Measurements from ENCODE around the gene NOX4. TPM values are rescaled to one million over a fixed set of nuclear protein-coding genes. Genes with fewer than 3 reads are reported as not detected.
"Not testable (repeated sequence)": the region's sequence is repeated elsewhere in the genome, so short reads cannot be mapped to it uniquely, and the experiment has no call there.

Gene NOX4
- total RNA-seq, 1 donor from 2014 or later = 3.3 TPM

GRCh38 chr11:89378986-89379385 is 112.2 kb downstream of the NOX4 start:
- H3K9me3 Mint-ChIP-seq; H3K27ac ChIP-seq; H3K9me3 ChIP-seq (ENCODE audit: low read depth); H3F3A ChIP-seq (ENCODE audit: low read depth); H3K27me3 ChIP-seq; H3K27ac Mint-ChIP-seq; H3K9ac ChIP-seq; H3K4me1 Mint-ChIP-seq; H3K36me3 Mint-ChIP-seq; H3K36me3 ChIP-seq; H3K4me1 ChIP-seq; H3K4me3 ChIP-seq; H4K20me1 ChIP-seq (ENCODE audit: low read depth); H3K4me3 Mint-ChIP-seq; H3K27me3 Mint-ChIP-seq (ENCODE audit: insufficient read depth, low read depth); H3K79me2 ChIP-seq (ENCODE audit: low read depth); H3K4me2 ChIP-seq; H2AFZ ChIP-seq (replicated peaks); DNase-seq (ENCODE audit: low spot score): not testable (repeated sequence)

GRCh38 chr11:89369356-89369755 is 121.8 kb downstream of the NOX4 start:
- not testable (repeated sequence) for H3K9me3 ChIP-seq (ENCODE audit: low read depth); H3K27ac ChIP-seq; H3K27ac Mint-ChIP-seq; H3F3A ChIP-seq (ENCODE audit: low read depth); H3K4me3 Mint-ChIP-seq; H4K20me1 ChIP-seq (ENCODE audit: low read depth); H3K36me3 Mint-ChIP-seq; H3K4me2 ChIP-seq; DNase-seq (ENCODE audit: low spot score); H3K4me3 ChIP-seq; H3K4me1 Mint-ChIP-seq; H3K27me3 Mint-ChIP-seq (ENCODE audit: insufficient read depth, low read depth); H3K36me3 ChIP-seq; H3K27me3 ChIP-seq; H3K9ac ChIP-seq; H3K79me2 ChIP-seq (ENCODE audit: low read depth); H2AFZ ChIP-seq (replicated peaks); H3K9me3 Mint-ChIP-seq
- H3K4me1 ChIP-seq = peaks cover 13% of the 10 kb centered on the region

- H3K27ac ChIP-seq; H3K27me3 ChIP-seq; DNase-seq (ENCODE audit: low spot score); H3K4me2 ChIP-seq; H3K9me3 Mint-ChIP-seq; H3K4me3 ChIP-seq; H3F3A ChIP-seq (ENCODE audit: low read depth); H3K27ac Mint-ChIP-seq; H4K20me1 ChIP-seq (ENCODE audit: low read depth); H3K36me3 ChIP-seq; H3K27me3 Mint-ChIP-seq (ENCODE audit: insufficient read depth, low read depth); H3K36me3 Mint-ChIP-seq; H3K4me1 ChIP-seq; H3K79me2 ChIP-seq (ENCODE audit: low read depth); H3K4me3 Mint-ChIP-seq; H3K9me3 ChIP-seq (ENCODE audit: low read depth); H3K4me1 Mint-ChIP-seq; H3K9ac ChIP-seq; H2AFZ ChIP-seq (replicated peaks): not testable (repeated sequence)
These were observed 126.3 kb downstream of the NOX4 start for GRCh38 chr11:89364856-89365255.

GRCh38 chr11:89361734-89362133 is 129.4 kb downstream of the NOX4 start:
- H3K27me3 Mint-ChIP-seq (ENCODE audit: insufficient read depth, low read depth) = no peaks in the 10 kb centered on the region
- no peak overlapping the region for H3K4me3 Mint-ChIP-seq
- Histone ChIP-seq H2AFZ (replicated peaks) (no peak overlapping the region), H3K9me3 (ENCODE audit: low read depth) (no peaks in the 10 kb centered on the region), H3K36me3 (no peaks in the 10 kb centered on the region), H4K20me1 (ENCODE audit: low read depth) (no peaks in the 10 kb centered on the region), H3K27me3 (no peaks in the 10 kb centered on the region), H3K79me2 (ENCODE audit: low read depth) (no peaks in the 10 kb centered on the region), H3K27ac (no peak overlapping the region), H3K9ac (no peak overlapping the region), H3K4me1 (peaks cover 24% of the 10 kb centered on the region), H3K4me2 (no peak overlapping the region), H3F3A (ENCODE audit: low read depth) (no peaks in the 10 kb centered on the region), H3K4me3 (no peak overlapping the region)
- H3K4me1 Mint-ChIP-seq = peaks cover 4% of the 10 kb centered on the region
- TF ChIP-seq EZH2 (IDR thresholded peaks at IDR 0.05) (no peak), EZH2phosphoT487 (IDR thresholded peaks at IDR 0.05) (no peak), CTCF (IDR thresholded peaks at IDR 0.05) (no peak)
- no peak for DNase-seq (ENCODE audit: low spot score)
- H3K9me3 Mint-ChIP-seq = no peaks in the 10 kb centered on the region
- no peaks in the 10 kb centered on the region for H3K36me3 Mint-ChIP-seq
- H3K27ac Mint-ChIP-seq = no peak overlapping the region

- H3K27ac Mint-ChIP-seq; H4K20me1 ChIP-seq (ENCODE audit: low read depth); H3K36me3 ChIP-seq; H3K79me2 ChIP-seq (ENCODE audit: low read depth); H3K4me1 Mint-ChIP-seq; H3K9me3 Mint-ChIP-seq; H3K27me3 Mint-ChIP-seq (ENCODE audit: insufficient read depth, low read depth); DNase-seq (ENCODE audit: low spot score); H2AFZ ChIP-seq (replicated peaks); H3K4me3 Mint-ChIP-seq; H3K27me3 ChIP-seq; H3K36me3 Mint-ChIP-seq; H3K9me3 ChIP-seq (ENCODE audit: low read depth); H3F3A ChIP-seq (ENCODE audit: low read depth); H3K4me3 ChIP-seq; H3K9ac ChIP-seq: not testable (repeated sequence)
- Histone ChIP-seq H3K4me2 (peak overlapping the region; percentile 19), H3K4me1 (peaks cover 19% of the 10 kb centered on the region), H3K27ac (peak overlapping the region; percentile 23)
These were observed 132.0 kb downstream of the NOX4 start for GRCh38 chr11:89359208-89359607.

Data from neural progenitor cell (in vitro differentiated cells).